Bronchus fibroblast of lung (primary cell): ENCODE results near the gene CXCR1. TPM values are rescaled to one million over a fixed set of nuclear protein-coding genes. Genes with fewer than 3 reads are reported as not detected.

Experiments
- total RNA-seq: library from RNA; depleted of rRNA; stranded (reverse); fragments of >200 nt; gene quantifications from 2 replicates; pipeline ENCODE4 v1.2.3, GENCODE V29; 2015

The CXCR1 gene
- total RNA-seq = not detected in 2 replicates

DNA sequence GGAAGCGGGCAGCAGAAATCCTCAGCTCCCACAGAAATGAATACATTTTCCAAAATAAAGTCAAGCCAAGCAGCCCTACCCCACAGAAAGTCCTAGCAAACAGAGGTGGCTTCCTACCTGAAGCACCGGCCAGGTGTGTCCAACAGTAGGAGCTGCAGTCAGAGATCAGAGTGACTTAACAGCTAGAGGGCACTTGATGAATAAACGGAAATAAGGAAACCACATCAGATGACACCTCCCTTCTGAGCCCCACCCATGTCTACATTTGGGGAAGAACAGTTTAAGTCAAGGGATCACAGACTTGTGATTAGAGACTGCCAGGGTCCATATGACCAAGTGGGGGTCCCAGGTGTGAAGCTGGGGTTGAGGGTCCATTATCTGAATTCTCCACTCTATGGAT lies at the start of gene CXCR1:
Gene CXCR1, minus strand, starts transcription at position 172 of the 400 bp plus-strand sequence. CDS start 1,751 bp downstream, outside the sequence.

DNA sequence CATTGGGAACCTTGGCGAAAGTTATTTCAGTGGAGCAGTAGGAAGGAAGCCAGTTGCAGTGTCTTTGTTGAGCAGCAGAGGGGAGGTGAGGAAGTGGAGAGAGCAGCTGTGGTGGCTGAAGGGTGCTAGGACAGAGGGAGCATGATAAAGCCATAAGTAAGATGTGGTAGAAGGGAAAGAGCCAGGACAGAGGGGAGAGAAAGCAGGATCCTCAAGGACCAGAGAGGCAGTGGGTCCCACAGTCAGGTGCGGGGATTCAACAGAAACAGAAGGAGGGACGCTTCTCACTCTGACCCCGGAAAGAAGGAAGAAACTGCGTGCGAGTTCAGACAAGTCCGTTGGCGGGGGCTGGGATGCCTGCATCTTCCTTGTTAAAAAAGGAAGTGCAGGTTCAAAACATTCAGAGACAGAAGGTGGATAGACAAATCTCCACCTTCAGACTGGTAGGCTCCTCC lies 41.1 kb downstream of the CXCR1 start, which contains the start of gene CXCR2:
Gene CXCR2, plus strand, starts transcription at position 403 of the 455 bp plus-strand sequence. CDS start 8,774 bp downstream, outside the sequence.

Other genes with a start within 250 kb of the CXCR1 start
- 15.3 and 18.3 TPM in 2 replicates for gene TNS1, start 164.0 kb downstream of the CXCR1 start, total RNA-seq
- not detected in 2 replicates for gene RUFY4, start 97.7 kb downstream of the CXCR1 start, total RNA-seq
- not detected in 2 replicates for gene CXCR2, start 40.9 kb downstream of the CXCR1 start, total RNA-seq
- 290 and 337 TPM in 2 replicates for gene ARPC2, start 50.2 kb upstream of the CXCR1 start, total RNA-seq
- gene GPBAR1, start 94.1 kb upstream of the CXCR1 start, total RNA-seq = 0.17 TPM in 1 of 2 replicates, not detected in the other
- 105 and 126 TPM in 2 replicates for gene AAMP, start 103.2 kb upstream of the CXCR1 start, total RNA-seq
- gene PNKD, start 103.6 kb upstream of the CXCR1 start, total RNA-seq = 64.2 and 67.2 TPM in 2 replicates
- 135 and 139 TPM in 2 replicates for gene TMBIM1, start 125.5 kb upstream of the CXCR1 start, total RNA-seq
- not detected in 2 replicates for gene CATIP, start 189.9 kb upstream of the CXCR1 start, total RNA-seq
- gene SLC11A1, start 215.3 kb upstream of the CXCR1 start, total RNA-seq = under 0.01 and 0.30 TPM in 2 replicates
- 64.7 and 70.5 TPM in 2 replicates for gene CTDSP1, start 232.9 kb upstream of the CXCR1 start, total RNA-seq